ENCODE data around the gene TEX38. TPM values are rescaled to one million over a fixed set of nuclear protein-coding genes. Genes with fewer than 3 reads are reported as not detected.

TEX38 gene
- total and polyA plus RNA-seq, 8 donors: not detected

DNA sequence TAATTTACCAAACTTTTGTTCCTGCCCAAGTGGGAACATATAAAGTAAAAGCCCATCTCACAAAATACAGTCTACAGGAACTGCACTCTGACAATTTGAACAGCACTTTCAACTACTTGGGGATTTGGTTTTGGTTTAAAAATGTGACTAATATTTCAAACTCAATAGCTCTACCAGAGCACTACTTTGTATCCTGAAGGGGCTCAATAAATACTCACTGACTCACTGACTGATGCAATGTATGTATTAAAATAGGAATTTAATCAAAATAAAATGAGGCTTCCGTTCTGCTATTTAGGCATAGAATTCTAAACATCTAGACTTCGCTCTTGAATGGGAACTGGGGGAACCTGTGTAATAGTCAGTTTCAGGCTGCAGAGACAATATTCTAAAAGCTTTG, 25.4 kb downstream of the TEX38 start:
- H3K4me3 ChIP-seq: no peak overlapping the region
- H3K27me3 ChIP-seq: no peaks in the 10 kb centered on the region
- no peaks in the 10 kb centered on the region for H3K9me3 ChIP-seq
- intact Hi-C loops (cut with DNase I; ENCODE audit: low total_unique reads): no loop called here
- H3K36me3 ChIP-seq: peaks cover 16 to 77% (median 66%) of the 10 kb centered on the region in 4 donors
- H3K4me1 ChIP-seq: peaks cover 7 to 32% (median 18%) of the 10 kb centered on the region in 4 donors
- TF ChIP-seq CTCF (IDR thresholded peaks at IDR 0.05): no peak
- TF ChIP-seq POLR2A (IDR thresholded peaks at IDR 0.05): no peak
- no peak for TF ChIP-seq POLR2AphosphoS5 (IDR thresholded peaks at IDR 0.05)
- no peak for TF ChIP-seq EP300 (IDR thresholded peaks at IDR 0.05)
- H3K27ac ChIP-seq: no peak overlapping the region
- 91 to 97% (median 94%) methylated on average over 2 of the region's 2 CpGs for WGBS, 5 donors
- no peak for DNase-seq

GRCh38 chr1:46699666-46700065, 28.0 kb downstream of the TEX38 start:
- intact Hi-C loops (cut with DNase I; ENCODE audit: low total_unique reads): no loop called here
- Histone ChIP-seq H3K27me3 (no peaks in the 10 kb centered on the region), H3K4me1 (peaks cover 4 to 41% (median 32%) of the 10 kb centered on the region in 4 donors), H3K36me3 (peaks cover 22 to 88% (median 84%) of the 10 kb centered on the region in 4 donors), H3K27ac (no peak overlapping the region), H3K4me3 (no peak overlapping the region), H3K9me3 (no peaks in the 10 kb centered on the region)
- no peak for DNase-seq
- 56 to 71% (median 63%) methylated on average over 3 of the region's 3 CpGs for WGBS, 5 donors
- TF ChIP-seq CTCF (IDR thresholded peaks at IDR 0.05): no peak
- TF ChIP-seq EP300 (IDR thresholded peaks at IDR 0.05): no peak
- no peak for TF ChIP-seq POLR2A (IDR thresholded peaks at IDR 0.05)
- TF ChIP-seq POLR2AphosphoS5 (IDR thresholded peaks at IDR 0.05): no peak

DNA sequence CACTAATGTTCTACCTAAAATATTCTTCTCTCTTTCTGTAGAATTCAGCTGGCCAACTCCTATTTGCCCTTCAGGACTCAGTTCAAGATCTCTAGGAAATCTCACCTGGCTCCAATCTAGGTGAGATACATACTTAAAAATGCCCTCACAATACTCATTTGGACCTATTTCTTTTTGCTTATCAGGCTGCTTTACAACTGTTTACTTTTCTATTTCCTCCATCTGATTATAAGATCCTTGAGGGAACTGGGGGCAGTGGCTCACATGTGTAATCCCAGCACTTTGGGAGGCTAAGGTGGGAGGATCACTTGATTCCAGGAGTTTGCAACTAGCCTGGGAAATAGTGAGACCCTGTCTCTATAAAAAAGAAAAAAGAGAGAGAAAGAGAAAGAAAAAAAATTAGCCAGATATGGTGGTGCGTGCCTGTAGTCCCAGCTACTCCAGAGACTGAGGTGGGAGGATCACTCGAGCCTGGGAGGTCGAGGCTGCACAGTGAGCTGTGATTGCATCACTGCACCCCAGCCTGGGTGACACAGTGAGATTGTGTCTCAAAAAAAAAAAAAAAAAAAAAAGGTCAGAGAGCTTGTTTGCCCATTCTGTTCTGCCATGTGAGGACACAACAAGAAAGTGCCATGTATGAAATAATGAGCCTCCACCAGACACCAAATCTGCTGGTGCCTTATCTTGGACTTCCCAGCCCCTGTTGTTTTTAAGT, 32.4 kb downstream of the TEX38 start:
- peak overlapping the region in 3 of 5 donors; percentile 14 to 66 (median 61) for H3K27ac ChIP-seq
- no peaks in the 10 kb centered on the region for H3K27me3 ChIP-seq
- intact Hi-C loops (cut with DNase I; ENCODE audit: low total_unique reads): no loop called here
- TF ChIP-seq POLR2AphosphoS5 (IDR thresholded peaks at IDR 0.05): no peak
- TF ChIP-seq POLR2A (IDR thresholded peaks at IDR 0.05): no peak
- TF ChIP-seq EP300 (IDR thresholded peaks at IDR 0.05): no peak
- no peak for TF ChIP-seq CTCF (IDR thresholded peaks at IDR 0.05)
- peaks cover 35 to 85% (median 82%) of the 10 kb centered on the region in 4 donors for H3K36me3 ChIP-seq
- H3K4me1 ChIP-seq: peaks cover 4 to 50% (median 33%) of the 10 kb centered on the region in 4 donors
- 38 to 61% (median 52%) methylated on average over 3 of the region's 3 CpGs for WGBS, 5 donors
- H3K9me3 ChIP-seq: no peaks in the 10 kb centered on the region
- no peak overlapping the region for H3K4me3 ChIP-seq
- no peak for DNase-seq

GRCh38 chr1:46705408-46705807, 33.8 kb downstream of the TEX38 start:
- no peaks in the 10 kb centered on the region for H3K27me3 ChIP-seq
- peak overlapping the region in 4 of 5 donors; percentile 14 to 63 (median 58) for H3K27ac ChIP-seq
- peaks cover 4 to 62% (median 42%) of the 10 kb centered on the region in 4 donors for H3K4me1 ChIP-seq
- H3K36me3 ChIP-seq: peaks cover 42 to 89% (median 85%) of the 10 kb centered on the region in 4 donors
- H3K9me3 ChIP-seq: no peaks in the 10 kb centered on the region
- DNase-seq: peak; percentile 54 to 74
- H3K4me3 ChIP-seq: no peak overlapping the region
- peak in 2 of 3 donors; percentile 52 to 56 for TF ChIP-seq POLR2AphosphoS5 (IDR thresholded peaks at IDR 0.05)
- no peak for TF ChIP-seq CTCF (IDR thresholded peaks at IDR 0.05)
- TF ChIP-seq POLR2A (IDR thresholded peaks at IDR 0.05): no peak
- no peak for TF ChIP-seq EP300 (IDR thresholded peaks at IDR 0.05)
- intact Hi-C loops (cut with DNase I; ENCODE audit: low total_unique reads): no loop called here
- WGBS, 5 donors: 27 to 58% (median 54%) methylated on average over 9 of the region's 9 CpGs
